Adrenal gland (tissue), 12 donors: Measurements from ENCODE around the gene CDC42BPG. TPM values are rescaled to one million over a fixed set of nuclear protein-coding genes. Genes with fewer than 3 reads are reported as not detected.

Experiments used
- DNase-seq, 7 donors: peaks; one replicate each; pipeline ENCODE4 v3.0.0-alpha.2; 2019 to 2020
- H3K27ac ChIP-seq, 5 donors: fragments of 200-600 bp; sonication (generic) in 4 of 5; 1 replicate in 3 of 5; 2 replicates in 2 of 5; pipeline versions ENCODE4 v1.5.1 to v1.8.0; 2016 to 2020; ENCODE audit warnings: mild to moderate bottlenecking in 1 of 5
- H3K27me3 ChIP-seq: fragments of 200-600 bp; 2 replicates; pipeline ENCODE4 v1.8.0; 2021
- H3K36me3 ChIP-seq, 2 donors: fragments of 200-600 bp; replicated peaks in 1 of 2; 1 replicate in 1 of 2; 2 replicates in 1 of 2; pipeline versions ENCODE4 v1.5.1 to v1.8.0; 2018 to 2022
- H3K4me1 ChIP-seq, 2 donors: fragments of 200-600 bp; replicated peaks in 1 of 2; 1 replicate in 1 of 2; 2 replicates in 1 of 2; pipeline versions ENCODE4 v1.5.1 to v1.8.0; 2018 to 2021
- H3K4me3 ChIP-seq, 4 donors: fragments of 200-600 bp; sonication (generic) in 3 of 4; one replicate each; pipeline ENCODE4 v1.5.1; 2016 to 2018
- H3K9me3 ChIP-seq, 3 donors: fragments of 200-600 bp; sonication (generic) in 1 of 3; replicated peaks in 1 of 3; 1 replicate in 2 of 3; 2 replicates in 1 of 3; pipeline versions ENCODE4 v1.5.1 to v1.8.0; 2016 to 2021
- POLR2A ChIP-seq, 2 donors: fragments of 450-650 bp; IDR thresholded peaks; one replicate each; pipeline ENCODE4 v1.6.1; 2017; ENCODE audit warnings: antibody characterized with exemption in 2 of 2, mild to moderate bottlenecking in 2 of 2, moderate library complexity in 1 of 2
- WGBS, 4 donors: extraction: QIAGEN DNeasy Blood & Tissue Kit in 2 of 4; methylation state at CpG; one replicate each; pipeline versions ENCODE4 v1.1.5 to v1.1.7; 2013 to 2017; 5-methylcytosine and 5-hydroxymethylcytosine counted together
- intact Hi-C, 2 donors: fragments of 100-400 bp; cut with DNase I; formaldehyde crosslinking; loops; one replicate each; pipeline versions ENCODE4 v1.14.1 to v1.15.0; 2022 to 2023
- polyA plus RNA-seq, 3 donors: library from polyadenylated mRNA; stranded (reverse); fragments of 200-250 nt in 2 of 3; fragments of 350-450 nt in 1 of 3; fragmentation: Illumina TruSeq in 1 of 3; extraction: RNeasy Lipid Tissue Mini Kit (QIAGEN cat#74804) in 1 of 3; gene quantifications; one replicate each; pipeline ENCODE4 v1.2.3, GENCODE V29; 2013 to 2014
- total RNA-seq, 9 donors: library from RNA; depleted of rRNA in 4 of 9; stranded (reverse); fragments of >200 nt in 4 of 9; fragments of 120-200 nt in 1 of 9; fragmentation: NEBNext Ultra II Directional in 1 of 9; extraction: Animal tissue kit (Norgen Biotek cat#: 25700) in 1 of 9; gene quantifications; one replicate each; pipeline versions ENCODE4 v1.1.0 to v1.2.4, GENCODE V29; 2013 to 2023
- TF ChIP-seq, protein P1 (sequence below), 6 experiments: fragments of 450-650 bp in 4 of 6; fragments of 200-600 bp in 2 of 6; sonication (generic) in 1 of 6; IDR thresholded peaks; 1 replicate in 5 of 6; 2 replicates in 1 of 6; pipeline versions ENCODE4 v1.5.1 to v1.8.0; 2016 to 2021; ENCODE audit warnings: antibody characterized with exemption in 6 of 6, mild to moderate bottlenecking in 2 of 6, moderate library complexity in 1 of 6
- donor health status: healthy with polysubstance abuse.
- donor health status: Bipolar disorder and iron deficiency.
- donor health status: DM: yes; HTN: yes; CAD: no.
- donor health status: DM: no; HTN: no; CAD: no.
- donor health status: DM: no; HTN: no; CAD: no.
- donor health status: DM: yes; HTN: yes; CAD: no.

The CDC42BPG gene
- total and polyA plus RNA-seq, 12 donors, result 3.1 to 12.9 (median 6.7) TPM

DNA sequence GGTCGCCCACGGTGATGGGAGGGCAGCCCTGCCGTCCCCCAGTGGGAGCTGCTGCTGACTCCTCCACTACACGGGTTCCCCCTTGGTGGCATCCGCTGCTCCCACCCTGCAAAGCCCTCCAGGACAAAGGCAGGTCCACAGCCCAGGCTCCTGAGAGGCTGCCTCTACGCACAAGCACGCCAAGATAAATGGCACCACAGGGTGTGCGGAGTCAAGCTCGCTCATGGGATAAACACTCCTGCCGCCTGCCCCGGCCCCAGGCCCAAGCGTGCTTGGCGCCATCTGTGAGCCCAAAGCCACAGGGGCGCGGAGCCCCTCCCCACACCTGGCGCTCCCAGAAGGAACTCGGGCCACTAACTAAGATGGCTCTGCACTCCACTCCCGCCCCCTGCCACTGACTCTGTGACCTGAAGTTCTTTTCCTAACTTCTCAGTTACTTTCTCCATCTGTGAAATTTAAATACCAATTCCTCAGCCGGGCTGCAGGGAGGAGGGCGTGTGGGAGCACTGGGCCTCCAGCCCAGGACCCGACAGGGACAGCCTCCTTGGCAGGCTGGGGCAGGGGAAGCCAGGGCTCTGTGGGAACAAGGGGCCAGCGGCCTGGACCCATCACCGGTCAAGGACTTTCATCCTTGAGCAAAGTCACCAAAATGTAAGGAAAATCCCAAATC, 19.1 kb upstream of the CDC42BPG start:
- Histone ChIP-seq H3K36me3 (peaks cover 0 to 10% of the 10 kb centered on the region in 2 donors), H3K9me3 (no peaks in the 10 kb centered on the region), H3K4me1 (peaks cover 42 to 67% of the 10 kb centered on the region in 2 donors), H3K27me3 (no peaks in the 10 kb centered on the region), H3K4me3 (peak overlapping the region in 1 of 4 donors; percentile 10), H3K27ac (peak overlapping the region; percentile 5 to 88 (median 73))
- no peak for TF ChIP-seq POLR2A (IDR thresholded peaks at IDR 0.05)
- TF ChIP-seq, protein P1, sequence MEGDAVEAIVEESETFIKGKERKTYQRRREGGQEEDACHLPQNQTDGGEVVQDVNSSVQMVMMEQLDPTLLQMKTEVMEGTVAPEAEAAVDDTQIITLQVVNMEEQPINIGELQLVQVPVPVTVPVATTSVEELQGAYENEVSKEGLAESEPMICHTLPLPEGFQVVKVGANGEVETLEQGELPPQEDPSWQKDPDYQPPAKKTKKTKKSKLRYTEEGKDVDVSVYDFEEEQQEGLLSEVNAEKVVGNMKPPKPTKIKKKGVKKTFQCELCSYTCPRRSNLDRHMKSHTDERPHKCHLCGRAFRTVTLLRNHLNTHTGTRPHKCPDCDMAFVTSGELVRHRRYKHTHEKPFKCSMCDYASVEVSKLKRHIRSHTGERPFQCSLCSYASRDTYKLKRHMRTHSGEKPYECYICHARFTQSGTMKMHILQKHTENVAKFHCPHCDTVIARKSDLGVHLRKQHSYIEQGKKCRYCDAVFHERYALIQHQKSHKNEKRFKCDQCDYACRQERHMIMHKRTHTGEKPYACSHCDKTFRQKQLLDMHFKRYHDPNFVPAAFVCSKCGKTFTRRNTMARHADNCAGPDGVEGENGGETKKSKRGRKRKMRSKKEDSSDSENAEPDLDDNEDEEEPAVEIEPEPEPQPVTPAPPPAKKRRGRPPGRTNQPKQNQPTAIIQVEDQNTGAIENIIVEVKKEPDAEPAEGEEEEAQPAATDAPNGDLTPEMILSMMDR (IDR thresholded peaks at IDR 0.05), result no peak
- peak in 1 of 7 donors; percentile 72 for DNase-seq
- WGBS, 4 donors, result 59 to 68% (median 65%) methylated on average over 17 to 23 of the region's 23 CpGs
- intact Hi-C loops, result no loop called here

GRCh38 chr11:64862987-64863390, 18.5 kb upstream of the CDC42BPG start:
- H3K27ac ChIP-seq, result peak overlapping the region in 4 of 5 donors; percentile 51 to 88 (median 80)

DNA sequence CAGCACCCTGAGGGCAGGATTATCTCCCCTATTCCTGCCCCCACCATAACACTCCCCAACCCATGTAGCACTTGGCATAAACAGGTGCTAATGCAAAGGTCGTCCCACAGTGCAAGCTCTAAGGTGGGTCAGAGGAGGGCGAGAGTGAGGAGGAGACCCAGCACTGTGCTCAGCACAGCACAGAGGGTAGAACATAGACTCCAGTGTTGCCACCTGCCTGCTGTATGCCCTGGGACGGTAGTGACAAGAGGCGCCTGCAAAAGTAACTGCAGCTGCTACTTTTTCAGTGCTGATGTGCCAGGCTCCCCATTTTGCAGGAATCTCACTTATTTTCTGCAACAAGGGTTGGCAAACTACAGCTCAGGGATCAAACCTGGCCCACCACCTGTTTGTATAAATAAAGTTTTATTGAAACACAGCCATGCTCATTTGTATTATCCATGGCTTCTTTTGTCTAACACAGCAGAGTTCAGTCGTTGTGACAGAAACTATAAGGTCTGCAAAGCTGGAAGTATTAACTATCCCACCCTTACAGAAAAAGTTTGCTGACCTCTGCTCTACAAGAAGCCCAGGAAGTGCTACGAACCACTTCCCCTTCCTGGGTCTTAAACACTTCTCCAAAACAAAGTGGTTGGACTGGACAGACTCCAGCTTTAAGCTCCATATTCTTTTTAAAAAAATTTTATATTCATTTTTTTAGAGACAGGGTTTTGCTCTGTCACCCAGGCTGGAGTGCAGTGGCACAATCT, 16.9 kb upstream of the CDC42BPG start:
- TF ChIP-seq, protein P1 (IDR thresholded peaks at IDR 0.05), result no peak
- intact Hi-C loops, result no loop called here
- no peaks in the 10 kb centered on the region for H3K27me3 ChIP-seq
- no peaks in the 10 kb centered on the region for H3K9me3 ChIP-seq
- peaks cover 57 to 83% of the 10 kb centered on the region in 2 donors for H3K4me1 ChIP-seq
- DNase-seq, result peak in 1 of 7 donors; percentile 48
- no peak overlapping the region for H3K4me3 ChIP-seq
- 83 to 92% (median 87%) methylated on average over 5 to 6 of the region's 6 CpGs for WGBS, 4 donors
- peaks cover 0 to 5% of the 10 kb centered on the region in 2 donors for H3K36me3 ChIP-seq
- peak overlapping the region in 2 of 5 donors; percentile 86 to 88 for H3K27ac ChIP-seq

More at GRCh38 chr11:64862987-64863390, 18.5 kb upstream of the CDC42BPG start:
- Histone ChIP-seq H3K27me3 (no peaks in the 10 kb centered on the region), H3K9me3 (no peaks in the 10 kb centered on the region), H3K4me3 (no peak overlapping the region), H3K4me1 (peaks cover 46 to 70% of the 10 kb centered on the region in 2 donors), H3K36me3 (peaks cover 0 to 9% of the 10 kb centered on the region in 2 donors)
- DNase-seq, result peak in 1 of 7 donors; percentile 54
- intact Hi-C loops, result no loop called here
- 54 to 66% (median 60%) methylated on average over 9 of the region's 9 CpGs for WGBS, 4 donors
- TF ChIP-seq, protein P1 (IDR thresholded peaks at IDR 0.05), result no peak
- TF ChIP-seq POLR2A (IDR thresholded peaks at IDR 0.05), result no peak
